SU-DHL-6 (cell line): ENCODE results near the gene LMO7.
A peak's percentile ranks its signal among the peaks of the same experiment; 100 is the strongest.

Experiments
- H2AFZ ChIP-seq: fragments of 200-600 bp; sonication (generic); 2 replicates; pipeline ENCODE4 v1.6.1; 2014; ENCODE audit warnings: low read depth, mild to moderate bottlenecking, moderate library complexity, mixed read lengths, antibody characterized with exemption, low read length; ENCODE audit not compliant: severe bottlenecking
- H3F3A ChIP-seq: fragments of 200-600 bp; shearing (Covaris generic); 2 replicates; pipeline ENCODE4 v1.6.0; 2016; ENCODE audit warnings: antibody characterized with exemption, mild to moderate bottlenecking; ENCODE audit not compliant: insufficient read depth
- H3K27ac ChIP-seq: fragments of 200-600 bp; sonication (generic); 2 replicates; pipeline ENCODE4 v1.5.1; 2016; ENCODE audit warnings: low read depth, mild to moderate bottlenecking, low read length, moderate library complexity, mixed read lengths
- H3K27me3 ChIP-seq: fragments of 200-600 bp; sonication (generic), shearing (Covaris generic); 2 replicates; pipeline ENCODE4 v1.6.0; 2014; ENCODE audit warnings: mild to moderate bottlenecking, low read length
- H3K36me3 ChIP-seq: fragments of 200-600 bp; sonication (generic); 2 replicates; pipeline ENCODE4 v1.6.1; 2014; ENCODE audit warnings: mild to moderate bottlenecking, low read length, mixed read lengths
- H3K4me2 ChIP-seq: fragments of 300-600, 200-600 bp; shearing (Covaris generic), sonication (generic); 2 replicates; pipeline ENCODE4 v1.6.0; 2014; ENCODE audit warnings: low read length, low read depth, mild to moderate bottlenecking; ENCODE audit not compliant: poor library complexity, severe bottlenecking
- H3K4me3 ChIP-seq: fragments of 200-600 bp; sonication (generic); 2 replicates; pipeline ENCODE4 v1.5.1; 2014; ENCODE audit warnings: antibody characterized with exemption, low read length, mild to moderate bottlenecking, mixed read lengths; ENCODE audit not compliant: insufficient read depth, poor library complexity, severe bottlenecking
- H3K79me2 ChIP-seq: fragments of 200-600 bp; sonication (generic); 2 replicates; pipeline ENCODE4 v1.6.1; 2014; ENCODE audit warnings: mild to moderate bottlenecking, low read length, moderate library complexity; ENCODE audit not compliant: insufficient read depth
- H3K9ac ChIP-seq: fragments of 200-600 bp; sonication (generic); 2 replicates; pipeline ENCODE4 v1.7.0; 2014; ENCODE audit warnings: mild to moderate bottlenecking, low read length
- H3K9me2 ChIP-seq: fragments of 200-600 bp; sonication (generic); replicated peaks from 2 replicates; pipeline ENCODE4 v1.6.1; 2014; ENCODE audit warnings: low read length; ENCODE audit not compliant: insufficient read depth
- H3K9me3 ChIP-seq: fragments of 200-600 bp; sonication (generic); 2 replicates; pipeline ENCODE4 v1.6.1; 2014; ENCODE audit warnings: low read length, mixed read lengths; ENCODE audit not compliant: insufficient read depth
- H4K20me1 ChIP-seq: fragments of 200-600 bp; sonication (generic); 2 replicates; pipeline ENCODE4 v1.6.1; 2014; ENCODE audit warnings: low read depth, mild to moderate bottlenecking, antibody characterized with exemption, low read length, moderate library complexity, mixed read lengths
- EZH2phosphoT487 ChIP-seq: fragments of 200-600 bp; sonication (generic), shearing (Covaris generic); conservative IDR thresholded peaks from 2 replicates; pipeline ENCODE4 v1.6.1; 2018; ENCODE audit warnings: mild to moderate bottlenecking, antibody characterized with exemption, low read length, moderate library complexity, mixed read lengths
- TF ChIP-seq, protein P1 (sequence below): fragments of 200-600 bp; sonication (generic); IDR thresholded peaks from one replicate; pipeline ENCODE4 v1.5.1; 2017; ENCODE audit warnings: antibody characterized with exemption, mild to moderate bottlenecking, low read length, moderate library complexity; ENCODE audit not compliant: insufficient read depth, poor library complexity, severe bottlenecking

LMO7 gene

GRCh38 chr13:75682326-75682725 lies 46.2 kb downstream of the LMO7 start:
- Histone ChIP-seq H2AFZ (no peak overlapping the region), H3F3A (no peaks in the 10 kb centered on the region), H3K9me3 (no peaks in the 10 kb centered on the region), H3K36me3 (peaks cover under 1% of the 10 kb centered on the region; the same call in 1 of the 2 replicates), H3K9ac (no peak overlapping the region), H3K27ac (no peak overlapping the region), H3K9me2 (no peaks in the 10 kb centered on the region), H4K20me1 (peaks cover 7% of the 10 kb centered on the region; the same call in 1 of the 2 replicates), H3K4me2 (no peak overlapping the region), H3K79me2 (peaks cover 95% of the 10 kb centered on the region), H3K4me3 (no peak overlapping the region), H3K27me3 (no peaks in the 10 kb centered on the region)
- no peak for TF ChIP-seq EZH2phosphoT487
- TF ChIP-seq, protein P1, sequence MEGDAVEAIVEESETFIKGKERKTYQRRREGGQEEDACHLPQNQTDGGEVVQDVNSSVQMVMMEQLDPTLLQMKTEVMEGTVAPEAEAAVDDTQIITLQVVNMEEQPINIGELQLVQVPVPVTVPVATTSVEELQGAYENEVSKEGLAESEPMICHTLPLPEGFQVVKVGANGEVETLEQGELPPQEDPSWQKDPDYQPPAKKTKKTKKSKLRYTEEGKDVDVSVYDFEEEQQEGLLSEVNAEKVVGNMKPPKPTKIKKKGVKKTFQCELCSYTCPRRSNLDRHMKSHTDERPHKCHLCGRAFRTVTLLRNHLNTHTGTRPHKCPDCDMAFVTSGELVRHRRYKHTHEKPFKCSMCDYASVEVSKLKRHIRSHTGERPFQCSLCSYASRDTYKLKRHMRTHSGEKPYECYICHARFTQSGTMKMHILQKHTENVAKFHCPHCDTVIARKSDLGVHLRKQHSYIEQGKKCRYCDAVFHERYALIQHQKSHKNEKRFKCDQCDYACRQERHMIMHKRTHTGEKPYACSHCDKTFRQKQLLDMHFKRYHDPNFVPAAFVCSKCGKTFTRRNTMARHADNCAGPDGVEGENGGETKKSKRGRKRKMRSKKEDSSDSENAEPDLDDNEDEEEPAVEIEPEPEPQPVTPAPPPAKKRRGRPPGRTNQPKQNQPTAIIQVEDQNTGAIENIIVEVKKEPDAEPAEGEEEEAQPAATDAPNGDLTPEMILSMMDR: no peak

- no peaks in the 10 kb centered on the region for H3K9me2 ChIP-seq
- no peaks in the 10 kb centered on the region for H3K9me3 ChIP-seq
- 0 out of 2 replicates have a peak, but pooled peaks cover 11% of the 10 kb centered on the region for H4K20me1 ChIP-seq
- H3K36me3 ChIP-seq: no peaks in the 10 kb centered on the region; the same call in 1 of the 2 replicates
- H3K27ac ChIP-seq: no peak overlapping the region
- no peak overlapping the region for H3K4me2 ChIP-seq
- peaks cover 100% of the 10 kb centered on the region for H3K79me2 ChIP-seq
- no peaks in the 10 kb centered on the region; the same call in 1 of the 2 replicates for H3F3A ChIP-seq
- H3K9ac ChIP-seq: no peak overlapping the region
- no peak overlapping the region for H2AFZ ChIP-seq
- H3K27me3 ChIP-seq: no peaks in the 10 kb centered on the region
- no peak overlapping the region for H3K4me3 ChIP-seq
- TF ChIP-seq EZH2phosphoT487: no peak
- TF ChIP-seq, protein P1: no peak
Measured at GRCh38 chr13:75685239-75685697, 49.1 kb downstream of the LMO7 start.

- Histone ChIP-seq H3K4me2 (no peak overlapping the region), H3K27ac (no peak overlapping the region), H3K79me2 (peaks cover 96% of the 10 kb centered on the region), H3K9me2 (no peaks in the 10 kb centered on the region), H4K20me1 (0 out of 2 replicates have a peak, but pooled peaks cover 15% of the 10 kb centered on the region), H3K27me3 (no peaks in the 10 kb centered on the region), H3K9ac (no peak overlapping the region), H3F3A (peaks cover 4% of the 10 kb centered on the region; the same call in 1 of the 2 replicates), H3K9me3 (no peaks in the 10 kb centered on the region), H3K4me3 (no peak overlapping the region), H2AFZ (no peak overlapping the region), H3K36me3 (no peaks in the 10 kb centered on the region; the same call in 1 of the 2 replicates)
- TF ChIP-seq, protein P1: peak; percentile 35
- TF ChIP-seq EZH2phosphoT487: no peak
Measured at GRCh38 chr13:75687150-75687763, 51.1 kb downstream of the LMO7 start.
